IMR-90 (cell line): ENCODE measurements around the gene GCLC. TPM values are rescaled to one million over a fixed set of nuclear protein-coding genes. Genes with fewer than 3 reads are reported as not detected.

ENCODE experiments used
- ATAC-seq: fragments of 200-7000 bp; cut with Tn5 transposase; 2 replicates; pipeline ENCODE4 v1.9.1; 2020; ENCODE audit warnings: low read depth, mild to moderate bottlenecking, moderate library complexity
- BruUV-seq: library from RNA; stranded (reverse); fragments of 400-500 nt; replicated peaks from 2 replicates; lab custom pipeline; 2021; lab: Mats Ljungman, UMichigan
- CTCF ChIA-PET: fragments of 300-600 bp; formaldehyde crosslinking; extraction: SDS; loops from one replicate; lab custom pipeline; 2021; ENCODE audit warnings: antibody characterized with exemption; lab: Yijun Ruan, JAX
- POLR2A ChIA-PET: fragments of 300-600 bp; sonication (Branson Sonifier 250); formaldehyde crosslinking; loops from one replicate; lab custom pipeline; 2022; ENCODE audit warnings: antibody characterized with exemption; ENCODE audit not compliant: unreplicated experiment; lab: Charles Lee
- DNase-seq: peaks from one replicate; pipeline ENCODE4 v3.0.0; 2013
- H2AFZ ChIP-seq: replicated peaks from 2 replicates; pipeline ENCODE3; 2013; ENCODE audit warnings: low read length, mild to moderate bottlenecking; ENCODE audit not compliant: poor library complexity
- H2AK5ac ChIP-seq: 2 replicates; pipeline ENCODE4 v1.6.1; 2013; ENCODE audit warnings: low read depth, low read length, inconsistent platforms
- H2AK9ac ChIP-seq: replicated peaks from 2 replicates; pipeline ENCODE3; 2013; ENCODE audit warnings: mild to moderate bottlenecking, low read depth, low read length, moderate library complexity; ENCODE audit not compliant: poor library complexity
- H2BK120ac ChIP-seq: 2 replicates; pipeline ENCODE4 v1.6.1; 2013; ENCODE audit warnings: low read depth, low read length, inconsistent platforms
- H2BK15ac ChIP-seq: 3 replicates; pipeline ENCODE4 v1.6.1; 2013; ENCODE audit warnings: low read depth, low read length, inconsistent platforms
- H2BK20ac ChIP-seq: 2 replicates; pipeline ENCODE4 v1.6.1; 2013; ENCODE audit warnings: low read depth, mild to moderate bottlenecking, inconsistent platforms, low read length, moderate library complexity
- H2BK5ac ChIP-seq: 2 replicates; pipeline ENCODE4 v1.6.1; 2013; ENCODE audit warnings: mild to moderate bottlenecking, low read depth, low read length, inconsistent platforms; ENCODE audit not compliant: poor library complexity, severe bottlenecking
- H3K14ac ChIP-seq: replicated peaks from 2 replicates; pipeline ENCODE4 v1.6.1; 2013; ENCODE audit warnings: low read depth, low read length, inconsistent platforms
- H3K18ac ChIP-seq: 2 replicates; pipeline ENCODE4 v1.6.1; 2013; ENCODE audit warnings: low read depth, low read length, control low read depth
- H3K23ac ChIP-seq: 2 replicates; pipeline ENCODE4 v1.6.1; 2013; ENCODE audit warnings: low read depth, low read length, inconsistent platforms
- H3K27ac ChIP-seq: 2 replicates; pipeline ENCODE4 v1.5.1; 2013; ENCODE audit warnings: mild to moderate bottlenecking, control low read depth, low read length; ENCODE audit not compliant: insufficient read depth
- H3K27me3 ChIP-seq: 2 replicates; pipeline ENCODE4 v1.6.1; 2013; ENCODE audit warnings: low read length; ENCODE audit not compliant: control insufficient read depth, insufficient read depth
- H3K36me3 ChIP-seq: 2 replicates; pipeline ENCODE4 v1.6.1; 2013; ENCODE audit warnings: low read length, mixed read lengths; ENCODE audit not compliant: control insufficient read depth, insufficient read depth
- H3K4ac ChIP-seq: 2 replicates; pipeline ENCODE4 v1.6.1; 2013; ENCODE audit warnings: low read depth, low read length, inconsistent platforms
- H3K4me1 ChIP-seq: 2 replicates; pipeline ENCODE4 v1.6.1; 2013; ENCODE audit warnings: low read length, mixed read lengths; ENCODE audit not compliant: control insufficient read depth, insufficient read depth
- H3K4me2 ChIP-seq: 2 replicates; pipeline ENCODE4 v1.6.1; 2013; ENCODE audit warnings: low read depth, mild to moderate bottlenecking, control low read depth, low read length, moderate library complexity
- H3K4me3 ChIP-seq: 2 replicates; pipeline ENCODE4 v1.5.1; 2013; ENCODE audit warnings: low read depth, mild to moderate bottlenecking, control low read depth, low read length, moderate library complexity; ENCODE audit not compliant: insufficient read depth
- H3K56ac ChIP-seq: 2 replicates; pipeline ENCODE4 v1.6.1; 2013; ENCODE audit warnings: low read length, inconsistent platforms; ENCODE audit not compliant: insufficient read depth; ENCODE audit errors: extremely low read depth
- H3K79me1 ChIP-seq, 2 experiments: 2 replicates each; pipeline ENCODE4 v1.6.1; 2013; ENCODE audit warnings: low read length in 2 of 2, inconsistent platforms in 1 of 2, low read depth in 1 of 2
- H3K9ac ChIP-seq: 2 replicates; pipeline ENCODE4 v1.6.1; 2013; ENCODE audit warnings: low read depth, low read length, control low read depth
- H3K9me1 ChIP-seq: 2 replicates; pipeline ENCODE4 v1.6.1; 2013; ENCODE audit warnings: low read length, inconsistent platforms; ENCODE audit not compliant: insufficient read depth
- H3K9me3 ChIP-seq: 2 replicates; pipeline ENCODE4 v1.6.1; 2013; ENCODE audit warnings: low read length; ENCODE audit not compliant: control insufficient read depth, insufficient read depth
- H4K20me1 ChIP-seq: 2 replicates; pipeline ENCODE4 v1.6.1; 2013; ENCODE audit warnings: low read length, inconsistent platforms; ENCODE audit not compliant: insufficient read depth
- H4K5ac ChIP-seq: 2 replicates; pipeline ENCODE4 v1.6.1; 2013; ENCODE audit warnings: mild to moderate bottlenecking, low read depth, low read length, control low read depth
- H4K8ac ChIP-seq, 2 experiments: 2 replicates each; pipeline ENCODE4 v1.6.1; 2013; ENCODE audit warnings: low read depth in 2 of 2, low read length in 2 of 2, control low read depth in 1 of 2, inconsistent platforms in 1 of 2
- H4K91ac ChIP-seq: 2 replicates; pipeline ENCODE4 v1.6.1; 2013; ENCODE audit warnings: low read depth, low read length, inconsistent platforms; ENCODE audit not compliant: insufficient read depth
- CTCF ChIP-seq: conservative IDR thresholded peaks from 2 replicates; pipeline ENCODE4 v1.5.1; 2012; ENCODE audit warnings: mild to moderate bottlenecking, low read depth, low read length, improper control_type of control experiment
- WGBS, 2 experiments: methylation state at CpG; one replicate each; pipeline versions ENCODE4 v1.1.5 to v1.1.7; 2013; ENCODE audit warnings: missing lambda C conversion rate in 2 of 2; ENCODE audit not compliant: insufficient read length in 1 of 2; ENCODE audit errors: extremely low coverage in 2 of 2; 5-methylcytosine and 5-hydroxymethylcytosine counted together
- dilution Hi-C: fragments of 300-500 bp; cut with HindIII; formaldehyde crosslinking; loops from one replicate; pipeline ENCODE4 v1.14.3; 2018; ENCODE audit warnings: low sequenced_read_pairs; ENCODE audit not compliant: unreplicated experiment
- in situ Hi-C: fragments of 300-500 bp; cut with MboI; formaldehyde crosslinking; loops from 3 replicates; pipeline ENCODE4 v1.14.3; 2019; ENCODE audit warnings: low sequenced_read_pairs, inconsistent platforms, mixed read lengths
- intact Hi-C: fragments of 100-400 bp; cut with micrococcal nuclease; formaldehyde crosslinking; loops from 2 replicates; pipeline ENCODE4 v1.10.0; 2022
- polyA plus RNA-seq, 3 experiments: library from polyadenylated mRNA; depleted of rRNA; stranded (reverse); fragments of >200 nt; gene quantifications; 2 replicates each; pipeline ENCODE4 v1.2.3, GENCODE V29; 2012; ENCODE audit warnings: low replicate concordance in 1 of 3
- total RNA-seq: library from RNA; depleted of rRNA; stranded (reverse); fragments of >200 nt; gene quantifications from 2 replicates; pipeline ENCODE4 v1.2.3, GENCODE V29; 2012

The GCLC gene
- total and polyA plus RNA-seq, 2 of the 4 experiments (the other 2 are of a cell fraction), result 14.2 to 24.2 TPM

GRCh38 chr6:53506872-53507271 lies 38.0 kb downstream of the GCLC start:
- Histone ChIP-seq H2BK120ac (no peak overlapping the region), H4K20me1 (no peaks in the 10 kb centered on the region), H3K27ac (no peak overlapping the region), H3K4me2 (no peak overlapping the region), H2AK9ac (no peak overlapping the region), H3K79me1 (no peaks in the 10 kb centered on the region; a peak in 1 of 4 replicates), H3K23ac (no peak overlapping the region), H2BK15ac (no peak overlapping the region), H4K8ac (no peak overlapping the region), H4K91ac (no peak overlapping the region), H3K18ac (no peak overlapping the region), H2AK5ac (no peak overlapping the region), H3K4me3 (no peak overlapping the region), H3K4ac (no peak overlapping the region), H4K5ac (no peak overlapping the region), H3K9me1 (no peaks in the 10 kb centered on the region; the same call in 1 of the 2 replicates), H3K4me1 (no peaks in the 10 kb centered on the region), H2BK20ac (no peak overlapping the region), H3K56ac (no peak overlapping the region), H3K14ac (no peak overlapping the region), H3K36me3 (peaks cover 40% of the 10 kb centered on the region), H2BK5ac (no peak overlapping the region), H3K9me3 (no peaks in the 10 kb centered on the region), H2AFZ (no peak overlapping the region), H3K27me3 (no peaks in the 10 kb centered on the region), H3K9ac (no peak overlapping the region)
- CTCF ChIA-PET, result interaction anchor here (1.0 to 1.1 kb wide), 2 partner anchors 14 to 145 kb away, joined by 4 to 5 read pairs; no protein-coding TSS in a partner anchor
- no peak for DNase-seq
- intact Hi-C loops (no loop called here), dilution Hi-C loops (no loop called here), in situ Hi-C loops (no loop called here)
- WGBS, 2 experiments, result no CpG with 5 or more reads among the region's 5 CpGs
- no peak for ATAC-seq
- no peak for TF ChIP-seq CTCF
- BruUV-seq, result no TSS peak
- POLR2A ChIA-PET, result no interaction called here
